SK-N-SH (cell line): ENCODE measurements around the gene SSTR3. TPM values are rescaled to one million over a fixed set of nuclear protein-coding genes. Genes with fewer than 3 reads are reported as not detected.

ENCODE experiments used
- CTCF ChIA-PET: fragments of 300-600, 350-600 bp; formaldehyde crosslinking; extraction: SDS; loops from one replicate; lab custom pipeline; 2021; lab: Yijun Ruan, JAX
- POLR2A ChIA-PET: fragments of 350-600 bp; sonication (Branson Sonifier 250); formaldehyde crosslinking; extraction: SDS; loops from one replicate; lab custom pipeline; 2020; ENCODE audit warnings: antibody characterized with exemption, inconsistent platforms; lab: Yijun Ruan, JAX
- DNase-seq: peaks from one replicate; pipeline ENCODE4 v3.0.0; 2012
- H2AFZ ChIP-seq: fragments of 200-600 bp; sonication (generic); 2 replicates; pipeline ENCODE4 v1.8.1; 2016; ENCODE audit warnings: antibody characterized with exemption, mild to moderate bottlenecking, low read depth
- H3F3A ChIP-seq: fragments of 200-600 bp; sonication (generic); replicated peaks from 2 replicates; pipeline ENCODE3; 2016; ENCODE audit warnings: antibody characterized with exemption, mild to moderate bottlenecking; ENCODE audit not compliant: insufficient read depth
- H3K27ac ChIP-seq, 2 experiments: fragments of 200-500 bp in 1 of 2; fragments of 200-600 bp in 1 of 2; sonication (Bioruptor generic) in 1 of 2; sonication (generic), shearing (Covaris generic) in 1 of 2; 2 replicates each; pipeline versions ENCODE4 v1.5.1 to v1.6.1; 2014 to 2016; ENCODE audit warnings: low read depth in 2 of 2, inconsistent platforms in 1 of 2, low read length in 1 of 2, mild to moderate bottlenecking in 1 of 2, mixed read lengths in 1 of 2
- H3K27me3 ChIP-seq: fragments of 200-600 bp; sonication (generic), shearing (Covaris generic); 2 replicates; pipeline ENCODE4 v1.6.1; 2016; ENCODE audit warnings: mixed run types; ENCODE audit not compliant: insufficient read depth
- H3K36me3 ChIP-seq, 2 experiments: fragments of 200-500 bp in 1 of 2; fragments of 200-600 bp in 1 of 2; sonication (Bioruptor generic) in 1 of 2; sonication (generic) in 1 of 2; replicated peaks in 1 of 2; 2 replicates each; pipeline versions ENCODE3 to v1.5.1; 2014 to 2016; ENCODE audit warnings: low read length in 1 of 2, mild to moderate bottlenecking in 1 of 2; ENCODE audit not compliant: insufficient read depth in 2 of 2, control insufficient read depth in 1 of 2
- H3K4me1 ChIP-seq, 2 experiments: fragments of 200-500 bp in 1 of 2; fragments of 200-600 bp in 1 of 2; sonication (Bioruptor generic) in 1 of 2; sonication (generic), shearing (Covaris generic) in 1 of 2; 2 replicates each; pipeline versions ENCODE4 v1.5.1 to v1.6.1; 2014 to 2016; ENCODE audit warnings: low read depth in 1 of 2, low read length in 1 of 2, mixed run types in 1 of 2; ENCODE audit not compliant: insufficient read depth in 2 of 2, control insufficient read depth in 1 of 2
- H3K4me2 ChIP-seq: fragments of 200-600 bp; sonication (generic), shearing (Covaris generic); 2 replicates; pipeline ENCODE4 v1.6.1; 2017; ENCODE audit warnings: mixed run types
- H3K4me3 ChIP-seq, 2 experiments: fragments of 200-500 bp in 1 of 2; fragments of 200-600 bp in 1 of 2; sonication (Bioruptor generic) in 1 of 2; sonication (generic), shearing (Covaris generic) in 1 of 2; 2 replicates each; pipeline versions ENCODE4 v1.5.1 to v1.8.1; 2014 to 2016; ENCODE audit warnings: low read depth in 2 of 2, inconsistent platforms in 1 of 2, low read length in 1 of 2, mild to moderate bottlenecking in 1 of 2, mixed read lengths in 1 of 2, moderate library complexity in 1 of 2
- H3K79me2 ChIP-seq: fragments of 200-600 bp; sonication (generic); 2 replicates; pipeline ENCODE4 v1.8.1; 2017; ENCODE audit warnings: mild to moderate bottlenecking; ENCODE audit not compliant: insufficient read depth
- H3K9ac ChIP-seq: fragments of 200-600 bp; sonication (generic); 2 replicates; pipeline ENCODE4 v1.6.1; 2017; ENCODE audit warnings: mixed run types
- H3K9me2 ChIP-seq: fragments of 200-600 bp; sonication (generic); 2 replicates; pipeline ENCODE4 v1.6.1; 2017; ENCODE audit warnings: mixed run types
- H3K9me3 ChIP-seq: fragments of 200-600 bp; sonication (generic); 2 replicates; pipeline ENCODE4 v1.6.1; 2017; ENCODE audit warnings: mixed run types, mild to moderate bottlenecking, moderate library complexity
- H4K20me1 ChIP-seq: fragments of 200-600 bp; sonication (generic); 2 replicates; pipeline ENCODE4 v1.6.1; 2017; ENCODE audit warnings: mild to moderate bottlenecking, mixed run types; ENCODE audit not compliant: insufficient read depth
- ELF1 ChIP-seq: IDR thresholded peaks from 2 replicates; pipeline ENCODE4 v1.4.0; 2012
- FOXJ3 ChIP-seq: sonication (generic); formaldehyde crosslinking; IDR thresholded peaks from 2 replicates; pipeline ENCODE4 v1.5.1; 2020; ENCODE audit warnings: mild to moderate bottlenecking, missing genetic modification reagents
- FOXM1 ChIP-seq: IDR thresholded peaks from 2 replicates; pipeline ENCODE4 v1.4.0; 2012; ENCODE audit warnings: low read depth, mild to moderate bottlenecking
- JUND ChIP-seq: IDR thresholded peaks from 2 replicates; pipeline ENCODE4 v1.4.0; 2012
- MXI1 ChIP-seq: IDR thresholded peaks from 2 replicates; pipeline ENCODE4 v1.6.1; 2012; ENCODE audit warnings: mild to moderate bottlenecking, low read depth, low read length, improper control_type of control experiment
- NFIC ChIP-seq: IDR thresholded peaks from 2 replicates; pipeline ENCODE4 v1.4.0; 2012; ENCODE audit warnings: borderline replicate concordance
- POLR2AphosphoS5 ChIP-seq: IDR thresholded peaks from 2 replicates; pipeline ENCODE4 v1.6.1; 2012; ENCODE audit warnings: low read depth, low read length
- RAD21 ChIP-seq: IDR thresholded peaks from 2 replicates; pipeline ENCODE4 v1.6.1; 2012; ENCODE audit warnings: mild to moderate bottlenecking, low read length
- RFX5 ChIP-seq: IDR thresholded peaks from 2 replicates; pipeline ENCODE4 v1.6.1; 2012; ENCODE audit warnings: mild to moderate bottlenecking, improper control_type of control experiment, low read length
- RXRA ChIP-seq: IDR thresholded peaks from 2 replicates; pipeline ENCODE4 v1.4.0; 2012; ENCODE audit warnings: low read depth, mild to moderate bottlenecking, borderline replicate concordance
- TAF1 ChIP-seq: IDR thresholded peaks from 2 replicates; pipeline ENCODE4 v1.6.1; 2012; ENCODE audit warnings: low read depth, mild to moderate bottlenecking, low read length, moderate library complexity, borderline replicate concordance
- WGBS: methylation state at CpG from one replicate; pipeline ENCODE4 v1.1.6; 2017; ENCODE audit warnings: low lambda C conversion rate; 5-methylcytosine and 5-hydroxymethylcytosine counted together
- polyA plus RNA-seq, 3 experiments: library from polyadenylated mRNA; depleted of rRNA; stranded (reverse); fragments of >200 nt; gene quantifications; 2 replicates each; pipeline ENCODE4 v1.2.3, GENCODE V29; 2012
- TF ChIP-seq, protein P1 (sequence below): fragments of 150-350 bp; IDR thresholded peaks from 2 replicates; pipeline ENCODE4 v1.6.1; 2016; ENCODE audit warnings: mild to moderate bottlenecking, low read depth, low read length
- TF ChIP-seq, protein P2 (sequence below): IDR thresholded peaks from 2 replicates; pipeline ENCODE4 v1.6.1; 2012; ENCODE audit warnings: mild to moderate bottlenecking, low read depth, low read length, moderate library complexity
- TF ChIP-seq, protein P3 (sequence below): fragments of 200-600 bp; sonication (generic); IDR thresholded peaks from 2 replicates; pipeline ENCODE4 v1.6.1; 2017; ENCODE audit warnings: antibody characterized with exemption, mild to moderate bottlenecking, moderate library complexity
- TF ChIP-seq, protein P4 (sequence below): IDR thresholded peaks from 2 replicates; pipeline ENCODE4 v1.4.0; 2012; ENCODE audit warnings: low read depth, borderline replicate concordance

SSTR3 gene
- polyA plus RNA-seq, 1 of the 3 experiments (the other 2 are of a cell fraction): not detected

DNA sequence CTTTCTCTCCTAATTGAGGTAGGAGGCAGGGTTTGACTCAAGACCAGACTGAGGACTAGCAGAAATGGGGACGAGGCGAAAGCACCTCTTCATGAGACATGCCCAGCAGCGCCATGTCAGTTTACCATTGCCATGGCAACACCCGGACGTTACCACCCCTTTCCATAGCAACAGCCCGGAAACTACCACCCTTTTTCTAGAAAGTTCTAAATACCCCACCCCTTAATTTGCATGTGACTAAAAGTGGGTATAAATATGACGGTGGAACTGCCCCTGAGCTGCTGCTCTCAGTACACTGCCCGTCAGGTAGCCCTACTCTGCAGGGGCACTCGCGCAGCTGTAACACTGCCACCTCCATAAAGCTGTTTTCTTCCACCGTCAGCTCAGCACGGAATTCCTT, 37.7 kb upstream of the SSTR3 start (continued):
- TF ChIP-seq, protein P1, sequence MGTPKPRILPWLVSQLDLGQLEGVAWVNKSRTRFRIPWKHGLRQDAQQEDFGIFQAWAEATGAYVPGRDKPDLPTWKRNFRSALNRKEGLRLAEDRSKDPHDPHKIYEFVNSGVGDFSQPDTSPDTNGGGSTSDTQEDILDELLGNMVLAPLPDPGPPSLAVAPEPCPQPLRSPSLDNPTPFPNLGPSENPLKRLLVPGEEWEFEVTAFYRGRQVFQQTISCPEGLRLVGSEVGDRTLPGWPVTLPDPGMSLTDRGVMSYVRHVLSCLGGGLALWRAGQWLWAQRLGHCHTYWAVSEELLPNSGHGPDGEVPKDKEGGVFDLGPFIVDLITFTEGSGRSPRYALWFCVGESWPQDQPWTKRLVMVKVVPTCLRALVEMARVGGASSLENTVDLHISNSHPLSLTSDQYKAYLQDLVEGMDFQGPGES: no peak
- TF ChIP-seq JUND: no peak

DNA sequence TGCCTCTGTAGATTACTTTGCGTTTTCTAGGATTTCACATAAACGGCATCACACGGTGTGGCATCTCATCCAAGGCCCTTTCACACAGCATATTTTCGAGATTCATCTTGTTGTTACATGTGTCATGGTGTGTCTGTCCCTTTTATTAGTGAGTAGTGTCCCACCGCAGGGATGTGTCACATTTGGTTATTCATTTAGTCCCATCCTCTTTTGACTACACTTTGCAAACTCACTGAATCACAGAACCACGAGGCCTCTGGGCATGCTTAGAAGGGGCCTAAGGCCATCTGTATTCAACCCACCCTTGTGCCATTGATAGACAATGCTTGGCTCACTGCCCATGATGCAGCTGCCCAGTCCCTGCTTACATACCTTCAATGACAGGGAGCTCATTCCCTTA, 36.0 kb upstream of the SSTR3 start:
- peaks cover 7% of the 10 kb centered on the region for H3F3A ChIP-seq
- POLR2A ChIA-PET: no interaction called here
- H3K9ac ChIP-seq: no peak overlapping the region
- CTCF ChIA-PET: interaction anchor here (1.0 to 14.4 kb wide), 4 partner anchors 10 to 49 kb away, joined by 3 to 124 read pairs (median 4); no protein-coding TSS in a partner anchor
- no peaks in the 10 kb centered on the region for H3K79me2 ChIP-seq
- no peaks in the 10 kb centered on the region for H3K27me3 ChIP-seq
- TF ChIP-seq MXI1 (no peak), POLR2AphosphoS5 (no peak), NFIC (0 out of 2 replicates have a peak, but pooled peaks have one; percentile 8), FOXJ3 (CRISPR knock-in tag) (no peak)
- H3K4me3 ChIP-seq: no peak overlapping the region
- H3K27ac ChIP-seq: no peak overlapping the region
- H3K9me3 ChIP-seq: no peaks in the 10 kb centered on the region
- no peak overlapping the region for H3K4me2 ChIP-seq
- H4K20me1 ChIP-seq: no peaks in the 10 kb centered on the region
- H3K4me1 ChIP-seq: peaks cover 4 to 8% of the 10 kb centered on the region in 2 experiments; a peak in 1 of 4 replicates
- DNase-seq: no peak
- WGBS: 58% methylated on average over 6 of the region's 6 CpGs
- H3K36me3 ChIP-seq: no peaks in the 10 kb centered on the region
- no peaks in the 10 kb centered on the region for H3K9me2 ChIP-seq
- H2AFZ ChIP-seq: 0 out of 2 replicates have a peak overlapping the region, but pooled peaks have one; percentile 22

DNA sequence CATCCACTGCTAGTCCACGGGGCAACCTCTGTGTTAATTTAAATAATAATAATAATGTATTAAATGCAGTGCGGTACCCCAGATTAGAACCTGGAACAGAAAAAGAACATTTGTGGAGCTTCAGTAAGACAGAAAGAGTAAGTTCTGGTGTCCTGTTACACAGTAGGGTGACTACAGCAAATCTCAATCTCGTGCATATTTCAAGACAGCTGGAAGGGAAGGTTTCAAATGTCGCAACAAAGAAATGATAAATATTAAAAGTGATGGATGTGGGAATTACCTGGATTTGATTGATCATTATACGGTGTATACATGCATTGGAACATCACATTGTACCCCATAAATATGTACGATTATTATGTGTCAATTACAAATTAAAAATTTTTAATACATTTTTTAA, 33.5 kb upstream of the SSTR3 start:
- POLR2A ChIA-PET: interaction anchor here (1.4 kb wide), 1 partner anchor 16 kb away, joined by 3 read pairs; no protein-coding TSS in a partner anchor
- WGBS: 78% methylated on average over 6 of the region's 6 CpGs
- TF ChIP-seq, protein P2, sequence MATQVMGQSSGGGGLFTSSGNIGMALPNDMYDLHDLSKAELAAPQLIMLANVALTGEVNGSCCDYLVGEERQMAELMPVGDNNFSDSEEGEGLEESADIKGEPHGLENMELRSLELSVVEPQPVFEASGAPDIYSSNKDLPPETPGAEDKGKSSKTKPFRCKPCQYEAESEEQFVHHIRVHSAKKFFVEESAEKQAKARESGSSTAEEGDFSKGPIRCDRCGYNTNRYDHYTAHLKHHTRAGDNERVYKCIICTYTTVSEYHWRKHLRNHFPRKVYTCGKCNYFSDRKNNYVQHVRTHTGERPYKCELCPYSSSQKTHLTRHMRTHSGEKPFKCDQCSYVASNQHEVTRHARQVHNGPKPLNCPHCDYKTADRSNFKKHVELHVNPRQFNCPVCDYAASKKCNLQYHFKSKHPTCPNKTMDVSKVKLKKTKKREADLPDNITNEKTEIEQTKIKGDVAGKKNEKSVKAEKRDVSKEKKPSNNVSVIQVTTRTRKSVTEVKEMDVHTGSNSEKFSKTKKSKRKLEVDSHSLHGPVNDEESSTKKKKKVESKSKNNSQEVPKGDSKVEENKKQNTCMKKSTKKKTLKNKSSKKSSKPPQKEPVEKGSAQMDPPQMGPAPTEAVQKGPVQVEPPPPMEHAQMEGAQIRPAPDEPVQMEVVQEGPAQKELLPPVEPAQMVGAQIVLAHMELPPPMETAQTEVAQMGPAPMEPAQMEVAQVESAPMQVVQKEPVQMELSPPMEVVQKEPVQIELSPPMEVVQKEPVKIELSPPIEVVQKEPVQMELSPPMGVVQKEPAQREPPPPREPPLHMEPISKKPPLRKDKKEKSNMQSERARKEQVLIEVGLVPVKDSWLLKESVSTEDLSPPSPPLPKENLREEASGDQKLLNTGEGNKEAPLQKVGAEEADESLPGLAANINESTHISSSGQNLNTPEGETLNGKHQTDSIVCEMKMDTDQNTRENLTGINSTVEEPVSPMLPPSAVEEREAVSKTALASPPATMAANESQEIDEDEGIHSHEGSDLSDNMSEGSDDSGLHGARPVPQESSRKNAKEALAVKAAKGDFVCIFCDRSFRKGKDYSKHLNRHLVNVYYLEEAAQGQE: no peak
- TF ChIP-seq, protein P3, sequence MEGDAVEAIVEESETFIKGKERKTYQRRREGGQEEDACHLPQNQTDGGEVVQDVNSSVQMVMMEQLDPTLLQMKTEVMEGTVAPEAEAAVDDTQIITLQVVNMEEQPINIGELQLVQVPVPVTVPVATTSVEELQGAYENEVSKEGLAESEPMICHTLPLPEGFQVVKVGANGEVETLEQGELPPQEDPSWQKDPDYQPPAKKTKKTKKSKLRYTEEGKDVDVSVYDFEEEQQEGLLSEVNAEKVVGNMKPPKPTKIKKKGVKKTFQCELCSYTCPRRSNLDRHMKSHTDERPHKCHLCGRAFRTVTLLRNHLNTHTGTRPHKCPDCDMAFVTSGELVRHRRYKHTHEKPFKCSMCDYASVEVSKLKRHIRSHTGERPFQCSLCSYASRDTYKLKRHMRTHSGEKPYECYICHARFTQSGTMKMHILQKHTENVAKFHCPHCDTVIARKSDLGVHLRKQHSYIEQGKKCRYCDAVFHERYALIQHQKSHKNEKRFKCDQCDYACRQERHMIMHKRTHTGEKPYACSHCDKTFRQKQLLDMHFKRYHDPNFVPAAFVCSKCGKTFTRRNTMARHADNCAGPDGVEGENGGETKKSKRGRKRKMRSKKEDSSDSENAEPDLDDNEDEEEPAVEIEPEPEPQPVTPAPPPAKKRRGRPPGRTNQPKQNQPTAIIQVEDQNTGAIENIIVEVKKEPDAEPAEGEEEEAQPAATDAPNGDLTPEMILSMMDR: no peak
- no peak for TF ChIP-seq ELF1
- TF ChIP-seq RAD21: no peak
- no peak for TF ChIP-seq RXRA
- TF ChIP-seq, protein P1: no peak
- TF ChIP-seq TAF1: no peak
- no peak for TF ChIP-seq POLR2AphosphoS5
- TF ChIP-seq RFX5: no peak
- TF ChIP-seq FOXJ3 (CRISPR knock-in tag): no peak
- TF ChIP-seq, protein P4, sequence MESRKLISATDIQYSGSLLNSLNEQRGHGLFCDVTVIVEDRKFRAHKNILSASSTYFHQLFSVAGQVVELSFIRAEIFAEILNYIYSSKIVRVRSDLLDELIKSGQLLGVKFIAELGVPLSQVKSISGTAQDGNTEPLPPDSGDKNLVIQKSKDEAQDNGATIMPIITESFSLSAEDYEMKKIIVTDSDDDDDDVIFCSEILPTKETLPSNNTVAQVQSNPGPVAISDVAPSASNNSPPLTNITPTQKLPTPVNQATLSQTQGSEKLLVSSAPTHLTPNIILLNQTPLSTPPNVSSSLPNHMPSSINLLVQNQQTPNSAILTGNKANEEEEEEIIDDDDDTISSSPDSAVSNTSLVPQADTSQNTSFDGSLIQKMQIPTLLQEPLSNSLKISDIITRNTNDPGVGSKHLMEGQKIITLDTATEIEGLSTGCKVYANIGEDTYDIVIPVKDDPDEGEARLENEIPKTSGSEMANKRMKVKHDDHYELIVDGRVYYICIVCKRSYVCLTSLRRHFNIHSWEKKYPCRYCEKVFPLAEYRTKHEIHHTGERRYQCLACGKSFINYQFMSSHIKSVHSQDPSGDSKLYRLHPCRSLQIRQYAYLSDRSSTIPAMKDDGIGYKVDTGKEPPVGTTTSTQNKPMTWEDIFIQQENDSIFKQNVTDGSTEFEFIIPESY: no peak
- no peak for TF ChIP-seq FOXM1

More for the DNA sequence above, 33.5 kb upstream of the SSTR3 start:
- Histone ChIP-seq H3K27me3 (no peaks in the 10 kb centered on the region), H3K9me2 (no peaks in the 10 kb centered on the region), H3K4me3 (no peak overlapping the region), H3K27ac (no peak overlapping the region), H3K36me3 (no peaks in the 10 kb centered on the region), H4K20me1 (no peaks in the 10 kb centered on the region), H3F3A (peaks cover 4% of the 10 kb centered on the region), H3K4me2 (no peak overlapping the region), H3K9me3 (no peaks in the 10 kb centered on the region), H2AFZ (no peak overlapping the region), H3K9ac (no peak overlapping the region), H3K79me2 (no peaks in the 10 kb centered on the region), H3K4me1 (peaks cover 7 to 11% of the 10 kb centered on the region in 2 experiments; a peak in 3 of 4 replicates)
- DNase-seq: no peak
- CTCF ChIA-PET: interaction anchor here (0.7 to 14.4 kb wide), 2 partner anchors 9 to 15 kb away, joined by 3 to 124 read pairs; no protein-coding TSS in a partner anchor
